ENCODE data around the gene OXER1. TPM values are rescaled to one million over a fixed set of nuclear protein-coding genes. Genes with fewer than 3 reads are reported as not detected.

The OXER1 gene
- total and polyA plus RNA-seq, 2 of the 13 experiments (the other 11 are each of a cell fraction or from before 2014, with no cell fraction given) = 8.0 to 9.0 TPM

DNA sequence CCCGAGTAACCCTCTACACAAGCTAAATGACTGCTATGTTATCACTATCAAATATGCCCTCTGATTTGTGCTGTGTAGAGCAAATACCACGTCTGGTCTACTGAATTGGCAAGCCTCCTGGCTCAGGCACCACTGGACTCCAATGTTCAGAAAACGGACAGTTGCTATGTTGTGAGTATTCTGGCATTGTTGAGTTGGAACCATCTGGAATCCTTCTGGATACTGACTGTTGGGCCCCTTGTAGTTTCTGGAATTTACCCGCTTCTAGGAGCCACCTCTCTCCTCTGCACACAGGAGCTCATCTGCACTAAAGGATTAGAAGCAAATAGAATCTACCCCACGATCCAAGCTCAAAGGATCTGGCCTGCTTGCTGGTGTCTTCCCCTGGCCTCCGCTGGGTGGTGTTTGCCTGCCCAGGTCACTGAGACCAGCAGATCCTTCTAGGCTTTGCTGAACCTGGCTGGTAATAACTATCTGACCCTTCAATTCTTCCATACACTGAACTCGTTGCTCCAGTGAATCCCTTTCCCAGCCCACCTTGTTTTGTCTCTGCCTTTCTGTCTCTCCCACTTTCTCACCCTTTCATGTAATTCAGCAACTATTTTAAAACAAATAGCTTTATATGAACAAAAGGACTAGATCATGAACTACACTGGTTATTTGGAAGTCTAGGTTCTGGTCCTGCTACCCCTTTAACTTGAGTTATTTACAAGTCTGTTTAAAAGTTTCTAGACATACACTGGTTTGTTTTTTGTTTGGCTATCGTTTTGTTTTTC, 30.5 kb upstream of the OXER1 start (continued):
- peak; percentile 45; the same call in 1 of the 2 replicates for TF ChIP-seq BCL6 (CRISPR knock-in tag; IDR thresholded peaks at IDR 0.05)
- TF ChIP-seq, protein P1, sequence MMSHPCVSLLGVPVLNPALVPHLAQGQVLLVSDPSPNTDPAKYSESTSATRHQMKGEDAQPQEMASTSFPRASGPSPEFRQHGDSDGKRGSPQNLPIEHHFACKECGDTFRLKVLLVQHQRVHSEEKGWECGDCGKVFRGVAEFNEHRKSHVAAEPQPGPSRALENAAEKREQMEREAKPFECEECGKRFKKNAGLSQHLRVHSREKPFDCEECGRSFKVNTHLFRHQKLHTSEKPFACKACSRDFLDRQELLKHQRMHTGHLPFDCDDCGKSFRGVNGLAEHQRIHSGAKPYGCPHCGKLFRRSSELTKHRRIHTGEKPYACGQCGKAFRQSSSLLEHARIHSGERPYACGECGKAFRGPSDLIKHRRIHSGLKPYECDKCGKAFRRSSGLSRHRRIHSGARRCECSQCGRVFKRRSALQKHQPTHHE (CRISPR knock-in tag; IDR thresholded peaks at IDR 0.05; ENCODE audit: borderline replicate concordance) = no peak
- no peak for TF ChIP-seq ZNF446 (CRISPR knock-in tag; IDR thresholded peaks at IDR 0.05)
- TF ChIP-seq FOXK1 (CRISPR knock-in tag; IDR thresholded peaks at IDR 0.05; ENCODE audit: borderline replicate concordance, low read depth) = no peak
- no peak for TF ChIP-seq ZNF496 (CRISPR knock-in tag; IDR thresholded peaks at IDR 0.05; ENCODE audit: insufficient replicate concordance)
- TF ChIP-seq, protein P2, sequence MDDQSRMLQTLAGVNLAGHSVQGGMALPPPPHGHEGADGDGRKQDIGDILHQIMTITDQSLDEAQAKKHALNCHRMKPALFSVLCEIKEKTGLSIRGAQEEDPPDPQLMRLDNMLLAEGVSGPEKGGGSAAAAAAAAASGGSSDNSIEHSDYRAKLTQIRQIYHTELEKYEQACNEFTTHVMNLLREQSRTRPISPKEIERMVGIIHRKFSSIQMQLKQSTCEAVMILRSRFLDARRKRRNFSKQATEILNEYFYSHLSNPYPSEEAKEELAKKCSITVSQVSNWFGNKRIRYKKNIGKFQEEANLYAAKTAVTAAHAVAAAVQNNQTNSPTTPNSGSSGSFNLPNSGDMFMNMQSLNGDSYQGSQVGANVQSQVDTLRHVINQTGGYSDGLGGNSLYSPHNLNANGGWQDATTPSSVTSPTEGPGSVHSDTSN (CRISPR knock-in tag; IDR thresholded peaks at IDR 0.05; ENCODE audit: borderline replicate concordance) = no peak
- no peak for TF ChIP-seq ZNF792 (CRISPR knock-in tag; IDR thresholded peaks at IDR 0.05)
- TF ChIP-seq BRD4 (CRISPR knock-in tag; IDR thresholded peaks at IDR 0.05) = no peak
- no peak; the same call in 1 of the 2 replicates for TF ChIP-seq HMG20B (CRISPR knock-in tag; conservative IDR thresholded peaks at IDR 0.05)
- TF ChIP-seq ZNF546 (CRISPR knock-in tag; conservative IDR thresholded peaks at IDR 0.05) = no peak
- TF ChIP-seq MBNL3 (CRISPR knock-in tag; conservative IDR thresholded peaks at IDR 0.05) = no peak
- no peak for TF ChIP-seq ZNF460 (CRISPR knock-in tag; IDR thresholded peaks at IDR 0.05; ENCODE audit: borderline replicate concordance)
- TF ChIP-seq ZBTB20 (CRISPR knock-in tag; IDR thresholded peaks at IDR 0.05; ENCODE audit: borderline replicate concordance, low read depth) = peak; percentile 35; the same call in 1 of the 2 replicates
- no peak for TF ChIP-seq ZNF30 (CRISPR knock-in tag; IDR thresholded peaks at IDR 0.05)
- no peak for TF ChIP-seq PTBP1 (IDR thresholded peaks at IDR 0.05; ENCODE audit: low read depth, low read length, poor library complexity, severe bottlenecking)
- no peak for TF ChIP-seq SNAI1 (CRISPR knock-in tag; IDR thresholded peaks at IDR 0.05; ENCODE audit: borderline replicate concordance)
- no peak for TF ChIP-seq ZEB1 (IDR thresholded peaks at IDR 0.05; ENCODE audit: insufficient replicate concordance, low read depth)
- TF ChIP-seq, protein P3, sequence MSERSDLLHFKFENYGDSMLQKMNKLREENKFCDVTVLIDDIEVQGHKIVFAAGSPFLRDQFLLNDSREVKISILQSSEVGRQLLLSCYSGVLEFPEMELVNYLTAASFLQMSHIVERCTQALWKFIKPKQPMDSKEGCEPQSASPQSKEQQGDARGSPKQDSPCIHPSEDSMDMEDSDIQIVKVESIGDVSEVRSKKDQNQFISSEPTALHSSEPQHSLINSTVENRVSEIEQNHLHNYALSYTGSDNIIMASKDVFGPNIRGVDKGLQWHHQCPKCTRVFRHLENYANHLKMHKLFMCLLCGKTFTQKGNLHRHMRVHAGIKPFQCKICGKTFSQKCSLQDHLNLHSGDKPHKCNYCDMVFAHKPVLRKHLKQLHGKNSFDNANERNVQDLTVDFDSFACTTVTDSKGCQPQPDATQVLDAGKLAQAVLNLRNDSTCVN (CRISPR knock-in tag; IDR thresholded peaks at IDR 0.05; ENCODE audit: borderline replicate concordance) = peak; percentile 93
- TF ChIP-seq ZNF614 (CRISPR knock-in tag; IDR thresholded peaks at IDR 0.05; ENCODE audit: borderline replicate concordance) = 0 out of 2 replicates have a peak, but pooled peaks have one; percentile 50
- TF ChIP-seq ZNF577 (CRISPR knock-in tag; IDR thresholded peaks at IDR 0.05; ENCODE audit: borderline replicate concordance, low read depth) = no peak
- no peak for TF ChIP-seq ZNF329 (CRISPR knock-in tag; IDR thresholded peaks at IDR 0.05; ENCODE audit: low read depth)
- no peak for TF ChIP-seq CHCHD3 (CRISPR knock-in tag; IDR thresholded peaks at IDR 0.05)
- TF ChIP-seq ZNF563 (CRISPR knock-in tag; IDR thresholded peaks at IDR 0.05) = no peak
- TF ChIP-seq, protein P4, sequence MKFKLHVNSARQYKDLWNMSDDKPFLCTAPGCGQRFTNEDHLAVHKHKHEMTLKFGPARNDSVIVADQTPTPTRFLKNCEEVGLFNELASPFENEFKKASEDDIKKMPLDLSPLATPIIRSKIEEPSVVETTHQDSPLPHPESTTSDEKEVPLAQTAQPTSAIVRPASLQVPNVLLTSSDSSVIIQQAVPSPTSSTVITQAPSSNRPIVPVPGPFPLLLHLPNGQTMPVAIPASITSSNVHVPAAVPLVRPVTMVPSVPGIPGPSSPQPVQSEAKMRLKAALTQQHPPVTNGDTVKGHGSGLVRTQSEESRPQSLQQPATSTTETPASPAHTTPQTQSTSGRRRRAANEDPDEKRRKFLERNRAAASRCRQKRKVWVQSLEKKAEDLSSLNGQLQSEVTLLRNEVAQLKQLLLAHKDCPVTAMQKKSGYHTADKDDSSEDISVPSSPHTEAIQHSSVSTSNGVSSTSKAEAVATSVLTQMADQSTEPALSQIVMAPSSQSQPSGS (CRISPR knock-in tag; IDR thresholded peaks at IDR 0.05) = no peak
- TF ChIP-seq ZNF432 (CRISPR knock-in tag; IDR thresholded peaks at IDR 0.05; ENCODE audit: borderline replicate concordance) = no peak
- no peak for TF ChIP-seq PPARG (CRISPR knock-in tag; conservative IDR thresholded peaks at IDR 0.05)
